ENCODE data around the gene TSSK3.

TSSK3 gene

GRCh38 chr1:32362474-32363313, at the start of gene TSSK3, which contains the start of gene FAM229A:
Gene TSSK3 (plus strand): TSS chr1:32362539. CDS start chr1:32362702, 163 bp downstream.
Gene FAM229A (minus strand): TSS chr1:32362485. CDS start chr1:32362091, 394 bp downstream.
- DNase-seq (ENCODE audit: low read depth in 2 of 2): no peak

GRCh38 chr1:32316903-32317277, 45.4 kb upstream of the TSSK3 start:
- DNase-seq (ENCODE audit: low read depth in 2 of 2): no peak

- no peak for DNase-seq (ENCODE audit: low read depth in 2 of 2)
Observed at GRCh38 chr1:32318127-32318869, 44.0 kb upstream of the TSSK3 start.

GRCh38 chr1:32321712-32322291, 40.5 kb upstream of the TSSK3 start:
- no peak for DNase-seq (ENCODE audit: low read depth in 2 of 2)

- no peak for DNase-seq (ENCODE audit: low read depth in 2 of 2)
Observed at GRCh38 chr1:32327204-32327603, 35.1 kb upstream of the TSSK3 start.

- no peak for DNase-seq (ENCODE audit: low read depth in 2 of 2)
Observed at GRCh38 chr1:32329931-32330466, 32.3 kb upstream of the TSSK3 start.

- no peak for DNase-seq (ENCODE audit: low read depth in 2 of 2)
Observed at GRCh38 chr1:32330558-32331151, 31.7 kb upstream of the TSSK3 start.

- no peak for DNase-seq (ENCODE audit: low read depth in 2 of 2)
Observed at GRCh38 chr1:32331549-32331948, 30.8 kb upstream of the TSSK3 start.

GRCh38 chr1:32332290-32333079, 29.9 kb upstream of the TSSK3 start:
- DNase-seq (ENCODE audit: low read depth in 2 of 2): no peak

GRCh38 chr1:32333251-32333963, 28.9 kb upstream of the TSSK3 start:
- DNase-seq (ENCODE audit: low read depth in 2 of 2): no peak

GRCh38 chr1:32334274-32334861, 28.0 kb upstream of the TSSK3 start:
- DNase-seq (ENCODE audit: low read depth in 2 of 2): no peak

- DNase-seq (ENCODE audit: low read depth in 2 of 2): peak; percentile 30 to 50
Observed at GRCh38 chr1:32334864-32335534, 27.3 kb upstream of the TSSK3 start.

GRCh38 chr1:32335535-32335789, 26.9 kb upstream of the TSSK3 start:
- DNase-seq (ENCODE audit: low read depth in 2 of 2): no peak

GRCh38 chr1:32335790-32336590, 26.3 kb upstream of the TSSK3 start, which contains the start of gene MARCKSL1:
Gene MARCKSL1 (minus strand): TSS chr1:32336233. CDS start chr1:32336033, 200 bp downstream.
- peak; percentile 68 to 73 for DNase-seq (ENCODE audit: low read depth in 2 of 2)

- no peak for DNase-seq (ENCODE audit: low read depth in 2 of 2)
Observed at GRCh38 chr1:32336591-32336932, 25.8 kb upstream of the TSSK3 start.

GRCh38 chr1:32336963-32337675, 25.2 kb upstream of the TSSK3 start:
- peak in 1 of 2 donors; percentile 44 for DNase-seq (ENCODE audit: low read depth in 2 of 2)

- no peak for DNase-seq (ENCODE audit: low read depth in 2 of 2)
Observed at GRCh38 chr1:32337855-32338636, 24.3 kb upstream of the TSSK3 start.

All from stimulated activated CD8-positive, alpha-beta memory T cell treated with anti-CD3 and anti-CD28 coated beads, Interleukin-15, amount 100 ng/mL, for 4 hours (primary cell).